Hair follicle dermal papilla cell (primary cell): ENCODE measurements around the gene ZNF681. TPM values are rescaled to one million over a fixed set of nuclear protein-coding genes. Genes with fewer than 3 reads are reported as not detected.

ENCODE experiments used
- total RNA-seq: library from RNA; depleted of rRNA; stranded (reverse); fragments of >200 nt; gene quantifications from 2 replicates; pipeline ENCODE4 v1.2.3, GENCODE V29; 2012

ZNF681 gene
- 0.61 and 0.65 TPM in 2 replicates for total RNA-seq

DNA sequence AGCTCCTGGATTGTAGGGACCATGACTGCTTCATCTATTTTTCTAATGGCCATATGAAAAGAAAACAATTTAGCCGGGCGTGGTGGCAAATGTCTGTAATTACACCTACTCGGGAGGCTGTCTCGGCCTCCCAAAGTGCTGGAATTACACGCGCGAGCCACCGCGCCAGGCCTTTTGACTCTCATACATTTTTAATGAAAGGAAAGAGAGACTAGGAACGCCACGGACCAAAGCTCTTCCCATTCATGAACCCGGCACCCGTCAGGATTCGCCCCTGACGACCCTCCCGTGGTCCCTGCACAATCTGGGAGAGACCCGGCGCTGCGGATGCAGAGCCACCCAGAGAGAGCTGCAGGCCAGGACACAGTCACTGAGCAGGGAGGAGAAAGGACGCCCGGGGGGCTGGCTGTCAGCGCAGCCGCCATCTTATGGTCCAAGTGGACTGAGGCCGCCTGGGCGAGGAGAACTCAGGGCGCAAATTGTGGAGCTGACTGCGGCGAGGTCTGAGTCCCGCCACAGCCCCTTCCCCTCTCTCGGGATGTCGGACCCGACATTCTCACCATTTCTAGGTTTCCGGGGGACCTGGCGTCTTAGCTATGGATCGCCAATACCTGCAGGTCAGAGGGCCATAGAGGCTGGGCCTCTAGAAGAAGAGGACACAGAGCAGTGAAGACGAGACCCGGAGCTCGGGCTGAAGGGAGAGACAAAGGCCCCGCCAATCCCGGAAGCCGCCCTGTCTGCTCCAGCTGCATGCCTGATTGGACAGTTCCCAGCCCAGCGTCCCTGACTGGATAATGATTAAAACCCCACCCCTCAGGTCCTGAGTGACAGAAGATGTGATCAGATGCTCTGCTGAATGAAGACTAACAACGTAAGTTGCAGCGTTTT, at the start of gene ZNF681:
TSS of gene ZNF681 (minus strand) at position 705 of the 888 bp plus-strand sequence. CDS start at position 563, 142 bp downstream.

Other genes with a start within 250 kb of the ZNF681 start
- gene ZNF675, start 71.7 kb downstream of the ZNF681 start, total RNA-seq: 6.2 and 9.1 TPM in 2 replicates
- 0.81 and 1.2 TPM in 2 replicates for gene ZNF726, start 156.0 kb upstream of the ZNF681 start, total RNA-seq